ENCODE measurements around the gene SULF2.
"Not testable (repeated sequence)": the region's sequence is repeated elsewhere in the genome, so short reads cannot be mapped to it uniquely, and the experiment has no call there.

GRCh38 chr20:47804972-47805371 lies 19.7 kb upstream of the SULF2 start:
- TF ChIP-seq POLR2A, CTCF (IDR thresholded peaks at IDR 0.05): not testable (repeated sequence)

Data from testis (tissue), 2 donors.